ENCODE measurements around the gene LGALS7B. TPM values are rescaled to one million over a fixed set of nuclear protein-coding genes. Genes with fewer than 3 reads are reported as not detected.
A peak's percentile ranks its signal among the peaks of the same experiment; 100 is the strongest.
"Not testable (repeated sequence)": the region's sequence is repeated elsewhere in the genome, so short reads cannot be mapped to it uniquely, and the experiment has no call there.

LGALS7B gene
- total and polyA plus RNA-seq, 8 donors: 0.49 to 2.0 (median 1.4) TPM; not detected in 2

DNA sequence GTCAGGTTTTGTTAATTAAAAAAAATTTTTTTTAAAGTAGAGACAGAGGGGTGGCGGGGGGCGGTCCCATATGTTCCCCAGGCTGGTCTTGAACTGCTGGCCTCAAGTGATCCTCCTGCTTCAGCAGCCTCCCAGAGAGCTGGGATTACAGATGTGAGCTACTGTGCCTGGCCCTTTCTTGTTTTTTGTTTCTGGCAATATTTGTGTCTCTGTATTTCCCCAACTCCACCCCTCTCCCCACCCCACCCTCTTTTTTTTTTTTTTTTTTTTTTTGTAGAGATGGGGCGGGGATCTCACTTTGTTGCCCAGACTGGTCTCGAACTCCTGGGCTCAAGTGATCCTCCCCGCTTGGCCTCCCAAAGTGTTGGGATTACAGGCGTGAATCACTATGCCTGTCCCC is 44.1 kb upstream of the LGALS7B start:
- Histone ChIP-seq H3K27ac (no peak overlapping the region), H3K4me3 (no peak overlapping the region), H3K36me3 (no peaks in the 10 kb centered on the region), H3K4me1 (no peaks in the 10 kb centered on the region), H3K27me3 (no peaks in the 10 kb centered on the region), H3K9me3 (no peaks in the 10 kb centered on the region)
- TF ChIP-seq, protein P1, sequence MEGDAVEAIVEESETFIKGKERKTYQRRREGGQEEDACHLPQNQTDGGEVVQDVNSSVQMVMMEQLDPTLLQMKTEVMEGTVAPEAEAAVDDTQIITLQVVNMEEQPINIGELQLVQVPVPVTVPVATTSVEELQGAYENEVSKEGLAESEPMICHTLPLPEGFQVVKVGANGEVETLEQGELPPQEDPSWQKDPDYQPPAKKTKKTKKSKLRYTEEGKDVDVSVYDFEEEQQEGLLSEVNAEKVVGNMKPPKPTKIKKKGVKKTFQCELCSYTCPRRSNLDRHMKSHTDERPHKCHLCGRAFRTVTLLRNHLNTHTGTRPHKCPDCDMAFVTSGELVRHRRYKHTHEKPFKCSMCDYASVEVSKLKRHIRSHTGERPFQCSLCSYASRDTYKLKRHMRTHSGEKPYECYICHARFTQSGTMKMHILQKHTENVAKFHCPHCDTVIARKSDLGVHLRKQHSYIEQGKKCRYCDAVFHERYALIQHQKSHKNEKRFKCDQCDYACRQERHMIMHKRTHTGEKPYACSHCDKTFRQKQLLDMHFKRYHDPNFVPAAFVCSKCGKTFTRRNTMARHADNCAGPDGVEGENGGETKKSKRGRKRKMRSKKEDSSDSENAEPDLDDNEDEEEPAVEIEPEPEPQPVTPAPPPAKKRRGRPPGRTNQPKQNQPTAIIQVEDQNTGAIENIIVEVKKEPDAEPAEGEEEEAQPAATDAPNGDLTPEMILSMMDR (IDR thresholded peaks at IDR 0.05): no peak
- ATAC-seq: no peak
- intact Hi-C loops (cut with DNase I): no loop called here
- no peak for DNase-seq

DNA sequence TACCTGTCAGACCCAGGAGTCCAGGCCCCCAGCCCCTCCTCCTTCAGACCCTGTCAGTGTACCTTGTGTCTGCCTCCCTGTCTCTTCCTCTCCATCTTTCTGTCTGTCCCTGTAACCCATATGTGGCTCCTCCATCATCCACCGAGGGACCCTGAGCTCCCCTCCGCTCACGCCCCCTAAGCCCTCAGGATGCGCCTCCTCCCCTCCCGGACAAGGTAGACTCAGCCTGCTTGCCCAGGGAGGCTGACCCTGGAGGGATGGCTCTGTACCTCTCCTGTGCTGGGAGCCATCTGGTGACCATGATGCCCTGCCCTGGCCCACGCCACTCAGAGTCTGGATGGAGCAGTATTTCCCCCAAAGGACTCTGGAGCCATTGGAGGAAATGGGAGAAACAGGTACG is 43.7 kb upstream of the LGALS7B start:
- Histone ChIP-seq H3K9me3 (no peaks in the 10 kb centered on the region), H3K27ac (no peak overlapping the region), H3K36me3 (no peaks in the 10 kb centered on the region), H3K4me3 (no peak overlapping the region), H3K4me1 (no peaks in the 10 kb centered on the region), H3K27me3 (no peaks in the 10 kb centered on the region)
- DNase-seq: no peak
- intact Hi-C loops (cut with DNase I): no loop called here
- no peak for ATAC-seq
- TF ChIP-seq, protein P1 (IDR thresholded peaks at IDR 0.05): no peak

DNA sequence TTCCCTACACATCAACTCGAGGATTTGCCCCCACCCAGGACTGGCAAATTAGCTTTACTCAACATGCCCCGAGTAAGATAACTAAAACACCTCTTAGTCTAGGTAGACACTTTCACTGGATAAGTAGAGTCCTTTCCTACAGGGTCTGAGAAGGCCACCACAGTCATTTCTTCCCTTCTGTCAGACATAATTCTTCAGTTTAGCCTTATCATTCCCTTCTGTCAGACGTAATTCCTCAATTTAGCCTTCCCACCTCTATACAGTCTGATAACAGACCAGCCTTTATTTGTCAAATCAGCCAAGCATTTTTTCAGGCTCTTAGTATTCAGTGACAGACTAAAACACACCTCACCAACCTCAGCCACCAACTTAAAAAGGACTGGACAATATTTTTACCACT is 35.2 kb upstream of the LGALS7B start:
- H3K27me3 ChIP-seq; H3K27ac ChIP-seq; ATAC-seq; intact Hi-C loops (cut with DNase I); H3K4me1 ChIP-seq; H3K36me3 ChIP-seq; DNase-seq; H3K4me3 ChIP-seq; H3K9me3 ChIP-seq: not testable (repeated sequence)

DNA sequence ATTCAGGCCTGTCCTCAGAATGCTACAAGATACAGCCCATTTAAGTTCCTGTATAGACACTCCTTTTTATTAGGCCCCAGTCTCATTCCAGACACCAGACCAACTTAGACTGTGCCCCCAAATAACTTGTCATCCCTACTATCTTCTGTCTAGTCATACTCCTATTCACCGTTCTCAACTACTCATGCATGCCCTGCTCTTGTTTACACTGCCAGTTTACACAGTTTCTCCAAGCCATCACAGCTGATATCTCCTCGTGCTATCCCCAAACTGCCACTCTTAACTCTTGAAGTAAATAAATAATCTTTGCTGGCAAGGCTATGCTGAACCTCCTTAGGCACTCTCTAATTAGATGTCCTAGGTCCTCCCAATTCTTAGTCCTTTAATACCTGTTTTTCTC is 34.8 kb upstream of the LGALS7B start:
- H3K4me3 ChIP-seq; intact Hi-C loops (cut with DNase I); H3K36me3 ChIP-seq; H3K27me3 ChIP-seq; H3K4me1 ChIP-seq; H3K9me3 ChIP-seq; ATAC-seq; DNase-seq; H3K27ac ChIP-seq: not testable (repeated sequence)

DNA sequence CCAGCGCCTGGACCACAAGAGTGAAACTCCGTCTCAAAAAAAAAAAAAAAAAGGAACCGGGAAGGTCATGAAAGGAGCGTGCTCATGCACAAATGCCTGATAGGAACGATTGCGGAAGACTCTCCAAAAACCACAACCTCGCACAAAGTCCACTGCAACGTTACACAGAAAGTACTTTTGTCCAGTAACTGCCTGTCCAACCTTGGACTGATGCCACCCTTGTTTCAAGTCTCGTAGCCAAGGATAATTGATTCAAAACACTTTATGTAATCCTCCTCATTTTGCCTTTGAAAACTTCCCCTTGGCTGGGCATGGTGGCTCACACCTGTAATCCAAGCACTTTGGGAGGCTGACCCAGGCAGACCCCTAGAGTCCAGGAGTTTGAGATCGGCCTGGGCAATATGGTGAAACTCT is 29.4 kb upstream of the LGALS7B start:
- H3K4me1 ChIP-seq: no peaks in the 10 kb centered on the region
- DNase-seq (no peak), ATAC-seq (peak; percentile 62)
- H3K4me3 ChIP-seq: no peak overlapping the region
- H3K36me3 ChIP-seq: no peaks in the 10 kb centered on the region
- peak overlapping the region in 1 of 2 donors; percentile 51 for H3K27ac ChIP-seq
- H3K9me3 ChIP-seq: no peaks in the 10 kb centered on the region
- H3K27me3 ChIP-seq: no peaks in the 10 kb centered on the region
- TF ChIP-seq, protein P1 (IDR thresholded peaks at IDR 0.05): no peak
- intact Hi-C loops (cut with DNase I): no loop called here

DNA sequence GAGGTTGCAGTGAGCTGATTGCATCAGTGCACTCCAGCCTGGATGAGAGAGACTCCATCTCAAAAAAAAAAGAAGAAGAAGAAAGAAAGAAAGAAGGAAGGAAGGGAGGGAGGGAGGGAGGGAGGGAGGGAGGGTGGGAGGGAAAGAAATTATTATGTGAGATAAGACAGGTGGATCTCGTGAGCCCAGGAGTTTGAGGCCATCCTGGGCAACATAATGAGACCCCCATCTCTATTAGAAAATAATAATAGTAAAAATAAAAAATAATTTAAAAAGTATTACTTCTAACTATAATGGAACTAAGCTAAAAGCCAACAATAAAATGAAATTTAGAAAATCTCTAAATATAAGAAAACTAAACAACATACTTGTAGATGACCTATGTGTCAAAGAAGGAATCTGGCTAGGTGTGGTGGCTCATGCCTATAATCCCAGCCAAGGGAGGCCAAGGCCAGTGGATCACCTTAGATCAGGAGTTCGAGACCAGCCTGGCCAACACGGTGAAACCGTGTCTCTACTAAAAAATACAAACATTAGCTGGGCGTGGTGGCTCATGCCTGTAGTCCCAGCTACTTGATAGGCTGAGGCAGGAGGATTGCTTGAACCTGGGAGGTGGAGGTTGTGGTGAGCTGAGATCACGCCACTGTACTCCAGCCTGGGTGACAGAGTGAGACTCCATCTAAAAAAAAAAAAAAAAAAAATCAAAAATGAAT is 28.0 kb upstream of the LGALS7B start:
- H3K36me3 ChIP-seq; H3K27me3 ChIP-seq; H3K9me3 ChIP-seq; H3K4me1 ChIP-seq; DNase-seq; ATAC-seq; H3K4me3 ChIP-seq; H3K27ac ChIP-seq; intact Hi-C loops (cut with DNase I): not testable (repeated sequence)

DNA sequence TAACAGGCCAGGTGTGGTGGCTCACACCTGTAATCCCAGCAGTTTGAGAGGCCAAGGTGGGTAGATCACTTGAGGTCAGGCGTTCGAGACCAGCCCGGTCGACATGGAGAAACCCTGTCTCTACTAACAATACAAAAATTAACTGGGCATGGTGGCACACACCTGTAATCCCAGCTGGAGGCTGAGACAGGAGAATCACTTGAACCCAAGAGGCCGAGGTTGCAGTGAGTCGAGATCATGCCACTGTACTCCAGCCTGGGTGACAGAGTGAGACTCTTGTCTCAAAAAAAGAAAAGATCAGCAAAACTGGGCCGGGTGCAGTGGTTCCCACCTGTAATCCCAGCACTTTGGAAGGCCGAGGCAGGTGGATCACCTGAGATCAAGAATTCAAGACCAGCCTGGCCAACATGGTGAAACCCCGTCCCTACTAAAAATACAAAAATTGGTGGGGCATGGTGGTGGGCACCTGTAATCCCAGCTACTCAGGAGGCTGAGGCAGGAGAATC is 27.1 kb upstream of the LGALS7B start:
- intact Hi-C loops (cut with DNase I); H3K36me3 ChIP-seq; ATAC-seq: not testable (repeated sequence)

More for the DNA sequence above, 27.1 kb upstream of the LGALS7B start:
- H3K4me3 ChIP-seq, DNase-seq, H3K27me3 ChIP-seq, H3K27ac ChIP-seq, H3K4me1 ChIP-seq, H3K9me3 ChIP-seq: not testable (repeated sequence)

Data from left lung (tissue), 10 donors.